ENCODE results near the gene SP1.

SP1 gene

DNA sequence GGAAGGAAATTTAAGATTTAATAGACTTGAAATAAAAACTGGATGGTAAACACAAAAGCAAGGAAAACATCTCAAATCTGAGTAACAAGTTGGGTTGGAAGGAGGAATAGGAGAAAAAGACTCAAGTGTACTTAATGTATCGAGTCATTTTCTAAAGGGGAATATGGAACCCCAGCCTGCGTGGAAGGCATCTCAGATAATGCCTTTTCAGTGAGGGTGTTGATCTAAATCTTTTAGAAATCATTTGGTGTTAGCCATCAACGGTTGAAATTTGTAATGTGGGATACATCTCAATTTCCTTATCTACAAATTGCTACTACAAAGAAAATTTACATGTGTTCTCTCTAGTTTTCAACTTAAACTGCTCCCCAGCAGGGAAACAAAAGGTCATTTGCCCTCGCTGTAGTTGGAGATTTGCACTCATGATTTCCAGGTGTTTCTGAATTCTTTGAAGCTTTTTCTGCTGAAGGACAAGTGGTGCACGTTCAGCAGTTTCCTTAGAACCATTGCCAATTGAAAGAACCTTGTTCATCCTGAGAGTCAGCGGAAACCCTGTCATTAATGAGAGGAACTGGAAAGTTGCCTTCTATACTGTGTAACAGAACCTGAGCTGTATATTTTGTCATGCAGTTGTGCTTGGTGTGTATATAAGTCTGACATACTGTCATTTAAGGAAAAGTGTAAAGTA, 74.1 kb downstream of the SP1 start:
- no peak for TF ChIP-seq CTCF (IDR thresholded peaks at IDR 0.05; ENCODE audit: extremely low read depth, insufficient read depth, missing control alignments)
- DNase-seq (ENCODE audit: low spot score): no peak
- in situ Hi-C loops (cut with MboI; ENCODE audit: low pct_unique_long_range_greater_than_20kb, low sequenced_read_pairs, unreplicated experiment): no loop called here

GRCh38 chr12:53454707-53455106, 74.7 kb downstream of the SP1 start:
- TF ChIP-seq CTCF (IDR thresholded peaks at IDR 0.05; ENCODE audit: extremely low read depth, insufficient read depth, missing control alignments): no peak
- in situ Hi-C loops (cut with MboI; ENCODE audit: low pct_unique_long_range_greater_than_20kb, low sequenced_read_pairs, unreplicated experiment): no loop called here
- DNase-seq (ENCODE audit: low spot score): no peak

GRCh38 chr12:53456654-53457366, 76.8 kb downstream of the SP1 start:
- DNase-seq (ENCODE audit: low spot score): no peak
- no peak for TF ChIP-seq CTCF (IDR thresholded peaks at IDR 0.05; ENCODE audit: extremely low read depth, insufficient read depth, missing control alignments)
- in situ Hi-C loops (cut with MboI; ENCODE audit: low pct_unique_long_range_greater_than_20kb, low sequenced_read_pairs, unreplicated experiment): no loop called here

DNA sequence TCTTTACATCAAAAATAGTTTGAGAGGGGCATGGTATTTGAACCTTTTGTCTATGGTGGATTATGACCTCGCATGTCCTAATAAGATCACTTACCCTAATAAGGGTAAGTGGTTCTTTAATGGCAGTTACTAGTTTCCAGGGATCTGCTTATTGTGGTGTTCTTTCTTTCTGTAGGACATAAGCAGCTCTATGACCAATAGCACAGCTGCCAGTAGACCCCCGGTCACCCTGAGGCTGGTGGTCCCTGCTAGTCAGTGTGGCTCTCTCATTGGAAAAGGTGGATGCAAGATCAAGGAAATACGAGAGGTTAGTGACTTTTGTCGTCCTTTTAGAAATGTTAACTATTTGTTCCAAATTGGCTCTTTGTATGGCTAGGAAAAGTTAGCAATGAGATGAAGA, 79.1 kb downstream of the SP1 start:
- DNase-seq (ENCODE audit: low spot score): no peak
- no peak for TF ChIP-seq CTCF (IDR thresholded peaks at IDR 0.05; ENCODE audit: extremely low read depth, insufficient read depth, missing control alignments)
- in situ Hi-C loops (cut with MboI; ENCODE audit: low pct_unique_long_range_greater_than_20kb, low sequenced_read_pairs, unreplicated experiment): no loop called here

DNA sequence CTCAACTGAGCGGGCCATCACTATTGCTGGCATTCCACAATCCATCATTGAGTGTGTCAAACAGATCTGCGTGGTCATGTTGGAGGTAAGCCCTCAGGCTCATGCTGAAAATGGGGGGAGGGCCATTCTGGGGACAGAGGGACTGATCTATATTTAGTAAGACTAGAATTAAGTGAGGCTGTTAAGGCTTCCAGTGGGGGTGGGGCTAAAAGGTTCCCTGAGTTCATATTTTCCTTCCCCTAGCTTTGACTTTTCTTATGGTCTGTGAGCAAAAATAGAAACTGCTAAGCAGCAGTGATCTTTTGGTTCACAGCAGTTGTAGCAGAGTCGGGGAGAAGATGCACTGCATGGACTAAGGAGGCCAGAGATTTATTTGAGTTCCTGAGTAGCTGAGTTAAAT, 81.1 kb downstream of the SP1 start:
- no peak for DNase-seq (ENCODE audit: low spot score)
- in situ Hi-C loops (cut with MboI; ENCODE audit: low pct_unique_long_range_greater_than_20kb, low sequenced_read_pairs, unreplicated experiment): no loop called here
- no peak for TF ChIP-seq CTCF (IDR thresholded peaks at IDR 0.05; ENCODE audit: extremely low read depth, insufficient read depth, missing control alignments)

DNA sequence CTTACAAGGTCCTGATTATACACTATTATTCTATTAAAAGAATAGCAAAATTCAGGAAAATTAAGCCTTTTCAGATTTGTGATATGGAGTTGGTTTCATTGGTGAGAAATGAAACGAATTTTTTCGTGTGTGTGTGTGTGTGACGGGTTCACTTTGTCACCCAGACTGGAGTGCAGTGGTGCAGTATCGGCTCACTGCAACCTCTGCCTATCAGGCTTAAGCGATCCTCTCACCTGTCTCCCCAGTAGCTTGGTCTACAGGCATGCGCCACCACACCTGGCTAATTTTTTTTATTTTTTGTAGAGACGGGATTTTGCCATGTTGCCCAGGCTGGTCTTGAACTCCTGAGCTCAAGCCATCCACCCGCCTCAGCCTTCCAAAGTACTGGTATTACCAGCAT, 81.6 kb downstream of the SP1 start:
- in situ Hi-C loops (cut with MboI; ENCODE audit: low pct_unique_long_range_greater_than_20kb, low sequenced_read_pairs, unreplicated experiment): no loop called here
- no peak for DNase-seq (ENCODE audit: low spot score)
- no peak for TF ChIP-seq CTCF (IDR thresholded peaks at IDR 0.05; ENCODE audit: extremely low read depth, insufficient read depth, missing control alignments)
